Measurements from ENCODE around the gene ZFAND2A.

DNA sequence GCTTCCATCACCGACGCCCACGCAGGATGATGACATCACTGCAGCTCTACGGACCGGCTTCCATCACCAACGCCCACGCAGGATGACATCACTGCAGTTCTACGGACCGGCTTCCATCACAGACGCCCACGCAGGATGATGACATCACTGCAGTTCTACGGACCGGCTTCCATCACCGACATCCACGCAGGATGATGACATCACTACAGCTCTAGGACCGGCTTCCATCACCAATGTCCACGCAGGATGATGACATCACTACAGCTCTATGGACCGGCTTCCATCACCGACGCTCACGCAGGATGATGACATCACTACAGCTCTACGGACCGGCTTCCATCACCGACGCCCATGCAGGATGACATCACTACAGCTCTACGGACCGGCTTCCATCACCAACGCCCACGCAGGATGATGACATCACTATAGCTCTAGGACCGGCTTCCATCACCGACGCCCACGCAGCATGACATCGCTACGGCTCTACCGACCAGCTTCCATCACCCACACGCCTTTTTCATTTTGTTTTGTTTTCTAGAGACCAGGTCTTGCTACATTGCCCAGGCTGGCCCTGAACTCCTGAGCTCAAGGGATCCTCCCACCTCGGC, 42.6 kb downstream of the ZFAND2A start:
- no peak for TF ChIP-seq POLR2A (IDR thresholded peaks at IDR 0.05)
- TF ChIP-seq, protein P1, sequence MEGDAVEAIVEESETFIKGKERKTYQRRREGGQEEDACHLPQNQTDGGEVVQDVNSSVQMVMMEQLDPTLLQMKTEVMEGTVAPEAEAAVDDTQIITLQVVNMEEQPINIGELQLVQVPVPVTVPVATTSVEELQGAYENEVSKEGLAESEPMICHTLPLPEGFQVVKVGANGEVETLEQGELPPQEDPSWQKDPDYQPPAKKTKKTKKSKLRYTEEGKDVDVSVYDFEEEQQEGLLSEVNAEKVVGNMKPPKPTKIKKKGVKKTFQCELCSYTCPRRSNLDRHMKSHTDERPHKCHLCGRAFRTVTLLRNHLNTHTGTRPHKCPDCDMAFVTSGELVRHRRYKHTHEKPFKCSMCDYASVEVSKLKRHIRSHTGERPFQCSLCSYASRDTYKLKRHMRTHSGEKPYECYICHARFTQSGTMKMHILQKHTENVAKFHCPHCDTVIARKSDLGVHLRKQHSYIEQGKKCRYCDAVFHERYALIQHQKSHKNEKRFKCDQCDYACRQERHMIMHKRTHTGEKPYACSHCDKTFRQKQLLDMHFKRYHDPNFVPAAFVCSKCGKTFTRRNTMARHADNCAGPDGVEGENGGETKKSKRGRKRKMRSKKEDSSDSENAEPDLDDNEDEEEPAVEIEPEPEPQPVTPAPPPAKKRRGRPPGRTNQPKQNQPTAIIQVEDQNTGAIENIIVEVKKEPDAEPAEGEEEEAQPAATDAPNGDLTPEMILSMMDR (IDR thresholded peaks at IDR 0.05), result no peak
